B cell (primary cell): ENCODE results near the gene CD8A. TPM values are rescaled to one million over a fixed set of nuclear protein-coding genes. Genes with fewer than 3 reads are reported as not detected.

Experiments
- ATAC-seq: fragments of 200-7000 bp; cut with Tn5 transposase; one replicate; pipeline ENCODE4 v1.10.0; 2021; ENCODE audit warnings: low read depth, mild to moderate bottlenecking, moderate number of reproducible peaks, moderate library complexity
- CTCF ChIA-PET: fragments of 350-600 bp; sonication (Branson Sonifier 250); formaldehyde crosslinking; loops from one replicate; lab custom pipeline; 2021; ENCODE audit warnings: antibody characterized with exemption, inconsistent platforms; lab: Charles Lee
- POLR2A ChIA-PET: fragments of 350-600 bp; sonication (Branson Sonifier 250); formaldehyde crosslinking; loops from one replicate; lab custom pipeline; 2021; ENCODE audit warnings: antibody characterized with exemption; lab: Charles Lee
- DNase-seq: peaks from one replicate; pipeline ENCODE4 v3.0.0; 2013
- H2AFZ ChIP-seq: 2 replicates; pipeline ENCODE4 v1.6.1; 2012; ENCODE audit warnings: mild to moderate bottlenecking, low read depth, low read length; ENCODE audit not compliant: insufficient read depth, poor library complexity, severe bottlenecking
- H3K27ac ChIP-seq, 2 donors: 1 replicate in 1 of 2; 2 replicates in 1 of 2; pipeline ENCODE4 v1.5.1; 2012 to 2013; ENCODE audit warnings: low read length in 2 of 2, mild to moderate bottlenecking in 2 of 2, moderate library complexity in 1 of 2
- H3K27me3 ChIP-seq, 4 experiments: fragments of 200-600 bp in 1 of 4; sonication (generic) in 1 of 4; replicated peaks in 1 of 4; 1 replicate in 2 of 4; 2 replicates in 2 of 4; pipeline versions ENCODE4 v1.6.1 to v1.7.0; 2013 to 2016; ENCODE audit warnings: low read length in 3 of 4, mild to moderate bottlenecking in 2 of 4, mixed read lengths in 1 of 4, moderate library complexity in 1 of 4; ENCODE audit not compliant: insufficient read depth in 4 of 4, control insufficient read depth in 3 of 4; ENCODE audit errors: control extremely low read depth in 1 of 4
- H3K36me3 ChIP-seq, 2 experiments: replicated peaks in 1 of 2; 1 replicate in 1 of 2; 2 replicates in 1 of 2; pipeline versions ENCODE4 v1.6.1 to v1.7.1; 2013; ENCODE audit warnings: low read length in 1 of 2; ENCODE audit not compliant: insufficient read depth in 2 of 2, control insufficient read depth in 1 of 2; ENCODE audit errors: control extremely low read depth in 1 of 2, extremely low read depth in 1 of 2
- H3K4me1 ChIP-seq, 2 donors: fragments of 200-600 bp in 1 of 2; sonication (generic) in 1 of 2; 1 replicate in 1 of 2; 2 replicates in 1 of 2; pipeline versions ENCODE4 v1.5.1 to v1.6.1; 2013 to 2017; ENCODE audit warnings: low read length in 2 of 2; ENCODE audit not compliant: control insufficient read depth in 2 of 2, insufficient read depth in 2 of 2
- H3K4me2 ChIP-seq: replicated peaks from 2 replicates; pipeline ENCODE3; 2012; ENCODE audit warnings: mild to moderate bottlenecking, low read depth, low read length; ENCODE audit not compliant: poor library complexity, severe bottlenecking
- H3K4me3 ChIP-seq, 5 experiments: fragments of 200-600 bp in 1 of 5; sonication (generic) in 1 of 5; 1 replicate in 3 of 5; 2 replicates in 2 of 5; pipeline versions ENCODE4 v1.5.1 to v1.7.0; 2011 to 2016; ENCODE audit warnings: low read length in 4 of 5, mild to moderate bottlenecking in 4 of 5, low read depth in 2 of 5, control low read depth in 1 of 5, moderate library complexity in 1 of 5; ENCODE audit not compliant: insufficient read depth in 1 of 5; ENCODE audit errors: control extremely low read depth in 1 of 5, extremely low read depth in 1 of 5
- H3K79me2 ChIP-seq: fragments of 200-600 bp; sonication (generic); one replicate; pipeline ENCODE4 v1.6.0; 2016; ENCODE audit warnings: low read length; ENCODE audit not compliant: control insufficient read depth, insufficient read depth
- H3K9ac ChIP-seq: fragments of 200-600 bp; sonication (generic); 2 replicates; pipeline ENCODE4 v1.6.1; 2017; ENCODE audit warnings: mild to moderate bottlenecking, low read length, moderate library complexity
- H3K9me3 ChIP-seq, 3 donors: one replicate each; pipeline versions ENCODE4 v1.6.1 to v1.7.1; 2013; ENCODE audit warnings: low read length in 2 of 3; ENCODE audit not compliant: control insufficient read depth in 2 of 3, insufficient read depth in 1 of 3; ENCODE audit errors: control extremely low read depth in 1 of 3
- H4K20me1 ChIP-seq: 2 replicates; pipeline ENCODE4 v1.6.0; 2012; ENCODE audit warnings: mild to moderate bottlenecking, low read length; ENCODE audit not compliant: insufficient read depth, control insufficient read depth, poor library complexity, severe bottlenecking
- H3K27ac Mint-ChIP-seq: one replicate; pipeline ENCODE4 v1.8.0; 2021; ENCODE audit warnings: mixed read lengths
- H3K27me3 Mint-ChIP-seq: one replicate; pipeline ENCODE4 v1.8.0; 2021; ENCODE audit warnings: mixed read lengths
- H3K4me1 Mint-ChIP-seq: one replicate; pipeline ENCODE4 v1.8.0; 2021; ENCODE audit warnings: mixed read lengths
- H3K4me3 Mint-ChIP-seq: one replicate; pipeline ENCODE4 v1.8.0; 2021; ENCODE audit warnings: mixed read lengths
- H3K9me3 Mint-ChIP-seq: one replicate; pipeline ENCODE4 v1.8.0; 2022; ENCODE audit warnings: mixed read lengths; ENCODE audit not compliant: insufficient read depth
- CTCF ChIP-seq: fragments of 200-600 bp; IDR thresholded peaks from one replicate; pipeline ENCODE4 v1.8.0; 2022; ENCODE audit warnings: antibody characterized with exemption, mild to moderate bottlenecking
- EZH2 ChIP-seq: IDR thresholded peaks from 2 replicates; pipeline ENCODE4 v1.6.1; 2012; ENCODE audit warnings: borderline replicate concordance, low read depth, mild to moderate bottlenecking, moderate library complexity, low read length; ENCODE audit not compliant: insufficient read depth, poor library complexity, severe bottlenecking
- WGBS: methylation state at CpG from one replicate; pipeline ENCODE4 v1.1.5; 2013; ENCODE audit warnings: missing lambda C conversion rate; ENCODE audit not compliant: insufficient coverage; 5-methylcytosine and 5-hydroxymethylcytosine counted together
- intact Hi-C: fragments of 100-400 bp; cut with micrococcal nuclease; formaldehyde crosslinking; loops from one replicate; pipeline ENCODE4 v1.10.0; 2022
- polyA plus RNA-seq: library from polyadenylated mRNA; depleted of rRNA; stranded (reverse); fragments of >200 nt; gene quantifications from 2 replicates; pipeline ENCODE4 v1.2.3, GENCODE V29; 2012
- total RNA-seq, 2 donors: library from RNA; stranded (reverse); fragments of 120-200 nt in 1 of 2; gene quantifications; 1 replicate in 1 of 2; 2 replicates in 1 of 2; pipeline versions ENCODE4 v1.2.3 to v1.2.4, GENCODE V29; 2013 to 2022

CD8A gene
- total and polyA plus RNA-seq, 2 donors (not counting 1 experiment from before 2014, with no cell fraction given) = 0.49 to 0.76 TPM

- Histone ChIP-seq H2AFZ (no peak overlapping the region), H3K9ac (no peak overlapping the region), H3K36me3 (peaks cover 20 to 82% of the 10 kb centered on the region in 2 experiments), H4K20me1 (peaks cover 14% of the 10 kb centered on the region), H3K4me1 (no peaks in the 10 kb centered on the region), H3K4me2 (no peak overlapping the region), H3K27ac (no peak overlapping the region), H3K27me3 (no peaks in the 10 kb centered on the region), H3K79me2 (peaks cover 5% of the 10 kb centered on the region), H3K4me3 (no peak overlapping the region), H3K9me3 (no peaks in the 10 kb centered on the region)
- TF ChIP-seq EZH2 (no peak), CTCF (no peak)
- ChIA-PET POLR2A (no interaction called here), CTCF (interaction anchor here (1.8 kb wide), 1 partner anchor 10 kb away, joined by 5 read pairs; no protein-coding TSS in a partner anchor)
- WGBS = 85% methylated on average over 4 of the region's 5 CpGs
- Mint-ChIP-seq H3K27ac (no peak overlapping the region), H3K4me1 (no peaks in the 10 kb centered on the region), H3K27me3 (no peaks in the 10 kb centered on the region), H3K4me3 (no peak overlapping the region), H3K9me3 (no peaks in the 10 kb centered on the region)
- intact Hi-C loops = no loop called here
- no peak for DNase-seq
- no peak for ATAC-seq
These were observed 18.1 kb downstream of the CD8A start for GRCh38 chr2:86772611-86773010.

- Histone ChIP-seq H3K4me3 (no peak overlapping the region), H3K9me3 (no peaks in the 10 kb centered on the region), H2AFZ (no peak overlapping the region), H3K79me2 (peaks cover 5% of the 10 kb centered on the region), H4K20me1 (peaks cover 17% of the 10 kb centered on the region), H3K36me3 (peaks cover 16 to 85% of the 10 kb centered on the region in 2 experiments), H3K27ac (no peak overlapping the region), H3K27me3 (no peaks in the 10 kb centered on the region), H3K4me1 (no peaks in the 10 kb centered on the region), H3K9ac (no peak overlapping the region), H3K4me2 (no peak overlapping the region)
- CTCF ChIA-PET = interaction anchor here (1.8 kb wide), 1 partner anchor 8 kb away, joined by 5 read pairs; no protein-coding TSS in a partner anchor
- intact Hi-C loops = no loop called here
- Mint-ChIP-seq H3K27ac (no peak overlapping the region), H3K4me1 (no peaks in the 10 kb centered on the region), H3K4me3 (no peak overlapping the region), H3K27me3 (no peaks in the 10 kb centered on the region), H3K9me3 (no peaks in the 10 kb centered on the region)
- DNase-seq = no peak
- WGBS = 93% methylated on average over 6 of the region's 6 CpGs
- POLR2A ChIA-PET = no interaction called here
- TF ChIP-seq CTCF = no peak
- TF ChIP-seq EZH2 = no peak
- no peak for ATAC-seq
These were observed 19.9 kb downstream of the CD8A start for GRCh38 chr2:86770816-86771301.
